Activated CD8-positive, alpha-beta T cell treated with anti-CD3 and anti-CD28 coated beads for 36 hours (primary cell): ENCODE results near the gene BSPH1. TPM values are rescaled to one million over a fixed set of nuclear protein-coding genes. Genes with fewer than 3 reads are reported as not detected.

ENCODE experiments used
- ATAC-seq: fragments of 200-7000 bp; cut with Tn5 transposase; one replicate; pipeline ENCODE4 v1.10.0; 2021; ENCODE audit warnings: mild to moderate bottlenecking, moderate library complexity
- CTCF ChIA-PET: fragments of 350-600 bp; sonication (Branson Sonifier 250); formaldehyde crosslinking; loops from one replicate; lab custom pipeline; 2021; ENCODE audit warnings: antibody characterized with exemption; lab: Charles Lee
- POLR2A ChIA-PET: fragments of 350-600 bp; sonication (Branson Sonifier 250); formaldehyde crosslinking; loops from one replicate; lab custom pipeline; 2021; ENCODE audit warnings: antibody characterized with exemption; lab: Charles Lee
- DNase-seq: peaks from one replicate; pipeline ENCODE4 v3.0.0-alpha.2; 2020
- H3K27ac Mint-ChIP-seq: one replicate; pipeline ENCODE4 v1.8.0; 2021; ENCODE audit warnings: mild to moderate bottlenecking, mixed read lengths
- H3K27me3 Mint-ChIP-seq: one replicate; pipeline ENCODE4 v1.8.0; 2021; ENCODE audit warnings: mixed read lengths
- H3K36me3 Mint-ChIP-seq: one replicate; pipeline ENCODE4 v1.8.0; 2021; ENCODE audit warnings: low read depth, mixed read lengths
- H3K4me1 Mint-ChIP-seq: one replicate; pipeline ENCODE4 v1.8.0; 2021; ENCODE audit warnings: low read depth, mixed read lengths
- H3K4me3 Mint-ChIP-seq: one replicate; pipeline ENCODE4 v1.8.0; 2021; ENCODE audit warnings: mild to moderate bottlenecking, moderate library complexity, mixed read lengths
- H3K9me3 Mint-ChIP-seq: one replicate; pipeline ENCODE4 v1.8.0; 2021; ENCODE audit warnings: mixed read lengths
- intact Hi-C: fragments of 100-400 bp; cut with micrococcal nuclease; formaldehyde crosslinking; loops from one replicate; pipeline ENCODE4 v1.10.0; 2022
- total RNA-seq, 2 experiments: library from RNA; stranded (reverse); gene quantifications; one replicate each; pipeline ENCODE4 v1.2.3, GENCODE V29; 2021
- TF ChIP-seq, protein P1 (sequence below): fragments of 200-600 bp; IDR thresholded peaks from one replicate; pipeline ENCODE4 v1.8.0; 2022; ENCODE audit warnings: antibody characterized with exemption, mild to moderate bottlenecking

The BSPH1 gene
- total RNA-seq, 2 experiments from 2014 or later = not detected

DNA sequence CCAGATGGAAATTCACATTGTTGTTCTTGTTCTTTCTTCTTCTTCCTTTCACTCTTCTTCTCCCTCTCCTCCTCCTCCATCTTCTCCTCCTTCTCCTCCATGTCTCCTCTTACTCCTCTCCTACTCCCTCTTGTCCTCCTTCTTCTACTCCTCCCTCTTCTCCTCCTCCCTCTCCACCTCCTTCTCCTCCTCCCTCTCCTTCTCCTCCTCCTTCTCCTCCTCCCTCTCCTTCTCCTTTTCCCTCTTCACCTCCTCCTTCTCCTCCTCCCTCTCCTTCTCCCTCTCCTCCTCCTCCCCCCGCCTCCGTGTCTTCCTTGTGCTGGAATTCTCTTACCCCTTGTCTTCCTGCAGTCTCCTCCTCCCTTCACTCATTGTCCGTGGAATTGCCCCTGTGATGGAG is 33.5 kb upstream of the BSPH1 start:
- POLR2A ChIA-PET = no interaction called here

DNA sequence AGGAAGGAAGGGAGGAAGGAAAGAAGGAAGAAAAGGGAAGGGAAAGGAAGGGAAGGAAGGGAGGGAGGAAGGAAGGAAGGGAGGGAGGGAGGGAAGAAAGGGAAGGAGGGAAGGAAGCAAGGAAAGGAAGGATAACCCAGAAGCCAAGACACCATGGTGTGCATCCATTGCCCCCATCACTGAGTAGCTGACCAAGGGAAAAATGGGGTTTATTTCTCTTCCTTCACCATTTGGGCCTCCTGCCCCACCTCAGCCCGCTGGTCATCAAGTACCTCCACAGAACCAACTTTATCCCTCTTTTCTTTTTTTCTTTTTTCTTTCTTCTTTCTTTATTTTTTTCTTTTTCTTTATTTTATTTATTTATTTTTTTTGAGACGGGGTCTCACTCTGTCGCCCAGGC is 31.5 kb upstream of the BSPH1 start:
- Mint-ChIP-seq H3K9me3 (no peaks in the 10 kb centered on the region), H3K27me3 (peaks cover 20% of the 10 kb centered on the region), H3K27ac (no peak overlapping the region), H3K4me3 (no peak overlapping the region), H3K36me3 (no peaks in the 10 kb centered on the region), H3K4me1 (no peaks in the 10 kb centered on the region)
- POLR2A ChIA-PET = no interaction called here
- ATAC-seq = no peak
- DNase-seq = no peak
- TF ChIP-seq, protein P1, sequence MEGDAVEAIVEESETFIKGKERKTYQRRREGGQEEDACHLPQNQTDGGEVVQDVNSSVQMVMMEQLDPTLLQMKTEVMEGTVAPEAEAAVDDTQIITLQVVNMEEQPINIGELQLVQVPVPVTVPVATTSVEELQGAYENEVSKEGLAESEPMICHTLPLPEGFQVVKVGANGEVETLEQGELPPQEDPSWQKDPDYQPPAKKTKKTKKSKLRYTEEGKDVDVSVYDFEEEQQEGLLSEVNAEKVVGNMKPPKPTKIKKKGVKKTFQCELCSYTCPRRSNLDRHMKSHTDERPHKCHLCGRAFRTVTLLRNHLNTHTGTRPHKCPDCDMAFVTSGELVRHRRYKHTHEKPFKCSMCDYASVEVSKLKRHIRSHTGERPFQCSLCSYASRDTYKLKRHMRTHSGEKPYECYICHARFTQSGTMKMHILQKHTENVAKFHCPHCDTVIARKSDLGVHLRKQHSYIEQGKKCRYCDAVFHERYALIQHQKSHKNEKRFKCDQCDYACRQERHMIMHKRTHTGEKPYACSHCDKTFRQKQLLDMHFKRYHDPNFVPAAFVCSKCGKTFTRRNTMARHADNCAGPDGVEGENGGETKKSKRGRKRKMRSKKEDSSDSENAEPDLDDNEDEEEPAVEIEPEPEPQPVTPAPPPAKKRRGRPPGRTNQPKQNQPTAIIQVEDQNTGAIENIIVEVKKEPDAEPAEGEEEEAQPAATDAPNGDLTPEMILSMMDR = no peak
- intact Hi-C loops = no loop called here
- CTCF ChIA-PET = no interaction called here

More for the DNA sequence above, 33.5 kb upstream of the BSPH1 start:
- H3K4me1 Mint-ChIP-seq = no peaks in the 10 kb centered on the region
- TF ChIP-seq, protein P1 = no peak
- ATAC-seq (no peak), DNase-seq (no peak)
- no peak overlapping the region for H3K4me3 Mint-ChIP-seq
- intact Hi-C loops = no loop called here
- H3K27me3 Mint-ChIP-seq = peaks cover 17% of the 10 kb centered on the region
- no peaks in the 10 kb centered on the region for H3K36me3 Mint-ChIP-seq
- CTCF ChIA-PET = no interaction called here
- no peaks in the 10 kb centered on the region for H3K9me3 Mint-ChIP-seq
- no peak overlapping the region for H3K27ac Mint-ChIP-seq

DNA sequence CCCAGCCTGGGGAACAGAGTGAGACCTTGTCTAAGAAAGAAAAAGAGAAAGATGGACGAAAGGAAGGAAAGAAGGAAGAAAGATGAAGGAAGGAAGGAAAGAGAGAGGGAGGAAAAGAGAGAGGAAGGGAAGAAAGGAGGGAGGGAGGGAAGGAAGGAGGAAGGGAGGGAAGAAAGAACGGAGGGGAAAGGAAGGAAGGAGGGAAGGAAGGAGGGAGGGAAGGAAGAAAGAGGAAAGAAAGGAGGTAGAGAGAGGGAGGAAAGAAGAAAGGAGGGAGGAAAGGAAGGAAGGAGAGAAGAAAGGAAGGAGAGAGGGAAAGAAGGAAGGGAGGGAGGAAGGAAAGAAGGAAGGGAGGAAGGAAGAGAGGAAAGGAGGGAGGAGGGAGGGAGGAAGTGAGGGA is 31.0 kb upstream of the BSPH1 start:
- peaks cover 20% of the 10 kb centered on the region for H3K27me3 Mint-ChIP-seq
- no peak for ATAC-seq
- no peaks in the 10 kb centered on the region for H3K36me3 Mint-ChIP-seq
- no peak for DNase-seq
- POLR2A ChIA-PET = no interaction called here
- no peaks in the 10 kb centered on the region for H3K9me3 Mint-ChIP-seq
- intact Hi-C loops = no loop called here
- H3K4me3 Mint-ChIP-seq = no peak overlapping the region
- TF ChIP-seq, protein P1 = no peak
- CTCF ChIA-PET = no interaction called here
- no peak overlapping the region for H3K27ac Mint-ChIP-seq
- no peaks in the 10 kb centered on the region for H3K4me1 Mint-ChIP-seq

DNA sequence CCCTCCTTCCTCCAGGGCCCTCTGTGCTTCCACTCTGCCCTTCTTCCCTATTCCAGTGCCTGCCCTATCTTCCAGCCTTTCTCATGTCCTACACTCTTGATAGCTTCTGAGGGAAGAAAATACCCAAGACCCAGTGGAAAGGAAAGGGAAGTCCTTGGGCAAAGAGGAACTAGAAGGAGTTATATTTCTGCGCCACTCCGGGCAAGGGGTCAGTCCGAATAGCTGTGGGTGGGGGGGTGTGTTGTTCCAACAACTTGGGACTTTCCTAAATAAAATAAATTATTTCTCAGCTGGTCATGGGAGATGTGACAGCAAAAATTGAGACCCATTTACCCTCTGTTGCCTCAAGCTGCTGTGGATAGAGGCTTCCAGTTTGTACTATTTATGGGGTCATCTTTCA is 28.7 kb upstream of the BSPH1 start:
- Mint-ChIP-seq H3K36me3 (no peaks in the 10 kb centered on the region), H3K4me1 (no peaks in the 10 kb centered on the region), H3K27ac (no peak overlapping the region), H3K9me3 (no peaks in the 10 kb centered on the region), H3K27me3 (peaks cover 18% of the 10 kb centered on the region), H3K4me3 (no peak overlapping the region)
- CTCF ChIA-PET = no interaction called here
- intact Hi-C loops = no loop called here
- TF ChIP-seq, protein P1 = no peak
- POLR2A ChIA-PET = no interaction called here
- ATAC-seq (no peak), DNase-seq (no peak)

DNA sequence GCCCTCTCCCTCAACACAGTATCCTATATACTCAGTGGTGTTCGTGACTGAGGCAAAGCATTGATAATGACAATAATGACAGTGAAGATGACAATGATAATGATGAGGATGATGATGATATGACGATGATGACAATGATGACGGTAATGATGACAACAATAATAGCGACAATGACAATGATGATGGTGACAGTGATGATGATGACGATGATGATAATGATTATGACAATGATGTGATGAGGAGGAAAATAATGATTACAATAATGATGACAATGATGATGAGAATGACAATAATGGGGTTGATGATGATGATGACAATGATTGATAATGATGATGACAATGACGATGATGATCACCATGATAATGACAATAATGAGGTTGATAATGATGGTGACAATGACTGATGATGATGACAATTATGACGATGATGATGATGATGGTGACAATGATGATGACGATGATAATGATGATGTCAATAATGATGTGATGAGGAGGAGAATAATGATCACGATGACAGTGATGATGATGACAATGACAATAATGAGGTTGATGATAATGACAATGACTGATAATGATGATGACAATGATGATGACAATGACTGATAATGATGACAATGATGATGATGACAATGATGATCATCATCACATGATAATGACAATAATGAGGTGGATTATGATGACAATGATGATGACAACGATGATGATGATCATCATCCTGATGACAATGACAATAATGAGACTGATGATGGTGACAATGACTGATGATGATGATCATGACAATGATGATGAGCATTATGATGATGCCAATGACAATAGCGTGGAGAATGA is 19.2 kb upstream of the BSPH1 start:
- H3K4me1 Mint-ChIP-seq = no peaks in the 10 kb centered on the region
- CTCF ChIA-PET = no interaction called here
- DNase-seq = no peak
- H3K27me3 Mint-ChIP-seq = peaks cover 14% of the 10 kb centered on the region
- H3K4me3 Mint-ChIP-seq = no peak overlapping the region
- H3K9me3 Mint-ChIP-seq = no peaks in the 10 kb centered on the region
- no peak for ATAC-seq
- intact Hi-C loops = no loop called here
- H3K27ac Mint-ChIP-seq = no peak overlapping the region
- TF ChIP-seq, protein P1 = no peak
- no peaks in the 10 kb centered on the region for H3K36me3 Mint-ChIP-seq
- POLR2A ChIA-PET = no interaction called here
